Caco-2 (cell line): ENCODE measurements around the gene ANTXRL. TPM values are rescaled to one million over a fixed set of nuclear protein-coding genes. Genes with fewer than 3 reads are reported as not detected.

Experiments
- BruUV-seq: library from RNA; stranded (reverse); fragments of 400-500 nt; replicated peaks from 2 replicates; lab custom pipeline; 2021; lab: Mats Ljungman, UMichigan
- CTCF ChIA-PET: fragments of 300-600 bp; sonication (Branson Sonifier 250); formaldehyde crosslinking; loops from one replicate; lab custom pipeline; 2022; ENCODE audit warnings: antibody characterized with exemption; lab: Charles Lee
- POLR2A ChIA-PET: fragments of 300-600 bp; sonication (Branson Sonifier 250); formaldehyde crosslinking; loops from one replicate; lab custom pipeline; 2022; ENCODE audit warnings: antibody characterized with exemption; lab: Charles Lee
- DNase-seq, 2 experiments: peaks; one replicate each; pipeline versions ENCODE4 v3.0.0 to v3.0.0-alpha.2; 2020 to 2022
- H3K27me3 ChIP-seq: replicated peaks from 2 replicates; pipeline ENCODE4 v1.6.0; 2011; ENCODE audit warnings: low read length; ENCODE audit not compliant: control insufficient read depth, insufficient read depth
- H3K36me3 ChIP-seq: 2 replicates; pipeline ENCODE4 v1.5.1; 2011; ENCODE audit warnings: low read length; ENCODE audit not compliant: control insufficient read depth, insufficient read depth
- H3K4me1 ChIP-seq: fragments of 250-450 bp; sonication (Bioruptor Pico); 2 replicates; pipeline ENCODE4 v1.5.1; 2020; ENCODE audit warnings: mild to moderate bottlenecking
- H3K4me3 ChIP-seq: 2 replicates; pipeline ENCODE4 v1.5.1; 2011; ENCODE audit warnings: low read depth, mild to moderate bottlenecking, control low read depth, low read length
- H3K9me3 ChIP-seq: fragments of 250-450 bp; sonication (Bioruptor Pico); 2 replicates; pipeline ENCODE4 v1.5.1; 2020; ENCODE audit warnings: mild to moderate bottlenecking, moderate library complexity
- H3K27ac Mint-ChIP-seq: one replicate; pipeline ENCODE4 v1.8.0; 2022; ENCODE audit warnings: mixed read lengths; ENCODE audit not compliant: unreplicated experiment
- H3K27me3 Mint-ChIP-seq: one replicate; pipeline ENCODE4 v1.8.0; 2022; ENCODE audit warnings: mixed read lengths; ENCODE audit not compliant: insufficient read depth, unreplicated experiment
- H3K36me3 Mint-ChIP-seq: one replicate; pipeline ENCODE4 v1.8.0; 2022; ENCODE audit warnings: mild to moderate bottlenecking, mixed read lengths; ENCODE audit not compliant: insufficient read depth, unreplicated experiment
- H3K4me1 Mint-ChIP-seq: one replicate; pipeline ENCODE4 v1.8.0; 2022; ENCODE audit warnings: low read depth, mixed read lengths; ENCODE audit not compliant: unreplicated experiment
- H3K4me3 Mint-ChIP-seq: one replicate; pipeline ENCODE4 v1.8.0; 2022; ENCODE audit warnings: mild to moderate bottlenecking, moderate library complexity, mixed read lengths; ENCODE audit not compliant: unreplicated experiment
- H3K9me3 Mint-ChIP-seq: one replicate; pipeline ENCODE4 v1.8.0; 2022; ENCODE audit warnings: mixed read lengths; ENCODE audit not compliant: unreplicated experiment
- intact Hi-C: fragments of 100-400 bp; cut with micrococcal nuclease; formaldehyde crosslinking; loops from one replicate; pipeline ENCODE4 v1.10.0; 2022; ENCODE audit not compliant: unreplicated experiment
- total RNA-seq: library from RNA; stranded (reverse); gene quantifications from 2 replicates; pipeline ENCODE4 v1.2.3, GENCODE V29; 2022
- TF ChIP-seq, protein P1 (sequence below), 2 experiments: fragments of 200-600 bp in 1 of 2; IDR thresholded peaks; 1 replicate in 1 of 2; 2 replicates in 1 of 2; pipeline versions ENCODE4 v1.5.1 to v1.8.0; 2011 to 2022; ENCODE audit warnings: antibody characterized with exemption in 1 of 2, control low read depth in 1 of 2, inconsistent platforms in 1 of 2, low read depth in 1 of 2, low read length in 1 of 2, mild to moderate bottlenecking in 1 of 2, moderate library complexity in 1 of 2; ENCODE audit not compliant: insufficient read depth in 1 of 2, severe bottlenecking in 1 of 2, unreplicated experiment in 1 of 2

Gene ANTXRL
- total RNA-seq, 1 experiment from 2014 or later, result not detected

DNA sequence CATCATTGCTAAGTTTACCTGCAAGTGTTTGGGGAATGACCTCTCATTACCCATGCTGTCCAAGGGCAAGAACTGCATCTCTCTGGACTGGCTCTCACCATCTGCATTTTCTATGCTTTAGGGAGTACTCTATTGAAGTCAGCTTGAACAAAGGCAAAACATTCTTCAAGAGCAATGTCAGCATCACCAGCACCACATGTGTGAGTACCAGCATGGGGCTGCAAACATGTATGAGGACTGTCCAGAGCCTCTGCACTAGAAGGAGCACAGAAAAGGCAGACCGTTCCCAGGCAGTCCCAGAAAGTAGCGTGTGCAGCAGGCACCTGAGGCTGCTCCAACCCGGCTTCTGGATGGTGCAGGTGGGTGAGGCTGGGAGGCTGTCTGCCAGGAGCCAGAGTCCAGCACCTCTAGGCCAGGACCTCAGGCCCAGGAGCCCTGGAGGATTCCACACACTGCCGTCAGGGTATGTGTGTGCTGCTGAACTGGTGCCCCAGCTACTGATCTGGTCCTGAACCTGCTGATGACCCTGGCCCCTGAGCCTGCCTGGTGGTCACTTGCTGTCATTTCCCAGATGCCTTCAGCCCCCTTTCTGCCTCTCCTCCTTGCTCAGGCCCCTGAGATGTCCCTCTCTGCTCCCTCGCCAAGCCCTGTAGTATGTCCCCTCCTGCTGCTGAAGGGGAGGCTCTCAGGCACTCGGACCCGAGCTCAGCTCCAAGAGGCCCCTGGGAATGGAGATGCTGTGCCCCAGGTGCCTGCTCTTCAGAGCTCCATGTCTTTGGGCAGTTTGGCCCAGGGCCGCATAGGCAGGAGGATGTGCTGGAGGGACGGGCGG, 20.7 kb downstream of the ANTXRL start:
- no peaks in the 10 kb centered on the region for H3K4me1 ChIP-seq
- no peaks in the 10 kb centered on the region for H3K27me3 ChIP-seq
- no peak for DNase-seq
- Mint-ChIP-seq H3K27ac (no peak overlapping the region), H3K9me3 (no peaks in the 10 kb centered on the region), H3K4me3 (no peak overlapping the region), H3K36me3 (no peaks in the 10 kb centered on the region), H3K4me1 (no peaks in the 10 kb centered on the region), H3K27me3 (no peaks in the 10 kb centered on the region)
- TF ChIP-seq, protein P1, sequence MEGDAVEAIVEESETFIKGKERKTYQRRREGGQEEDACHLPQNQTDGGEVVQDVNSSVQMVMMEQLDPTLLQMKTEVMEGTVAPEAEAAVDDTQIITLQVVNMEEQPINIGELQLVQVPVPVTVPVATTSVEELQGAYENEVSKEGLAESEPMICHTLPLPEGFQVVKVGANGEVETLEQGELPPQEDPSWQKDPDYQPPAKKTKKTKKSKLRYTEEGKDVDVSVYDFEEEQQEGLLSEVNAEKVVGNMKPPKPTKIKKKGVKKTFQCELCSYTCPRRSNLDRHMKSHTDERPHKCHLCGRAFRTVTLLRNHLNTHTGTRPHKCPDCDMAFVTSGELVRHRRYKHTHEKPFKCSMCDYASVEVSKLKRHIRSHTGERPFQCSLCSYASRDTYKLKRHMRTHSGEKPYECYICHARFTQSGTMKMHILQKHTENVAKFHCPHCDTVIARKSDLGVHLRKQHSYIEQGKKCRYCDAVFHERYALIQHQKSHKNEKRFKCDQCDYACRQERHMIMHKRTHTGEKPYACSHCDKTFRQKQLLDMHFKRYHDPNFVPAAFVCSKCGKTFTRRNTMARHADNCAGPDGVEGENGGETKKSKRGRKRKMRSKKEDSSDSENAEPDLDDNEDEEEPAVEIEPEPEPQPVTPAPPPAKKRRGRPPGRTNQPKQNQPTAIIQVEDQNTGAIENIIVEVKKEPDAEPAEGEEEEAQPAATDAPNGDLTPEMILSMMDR (IDR thresholded peaks at IDR 0.05; ENCODE audit: insufficient read depth in 1 of 2, low read depth in 1 of 2, low read length in 1 of 2, severe bottlenecking in 1 of 2, unreplicated experiment in 1 of 2), result no peak
- ChIA-PET CTCF (no interaction called here), POLR2A (no interaction called here)
- H3K4me3 ChIP-seq, result no peak overlapping the region
- BruUV-seq, result no TSS peak
- no peaks in the 10 kb centered on the region for H3K9me3 ChIP-seq
- intact Hi-C loops, result no loop called here
- H3K36me3 ChIP-seq, result no peaks in the 10 kb centered on the region

DNA sequence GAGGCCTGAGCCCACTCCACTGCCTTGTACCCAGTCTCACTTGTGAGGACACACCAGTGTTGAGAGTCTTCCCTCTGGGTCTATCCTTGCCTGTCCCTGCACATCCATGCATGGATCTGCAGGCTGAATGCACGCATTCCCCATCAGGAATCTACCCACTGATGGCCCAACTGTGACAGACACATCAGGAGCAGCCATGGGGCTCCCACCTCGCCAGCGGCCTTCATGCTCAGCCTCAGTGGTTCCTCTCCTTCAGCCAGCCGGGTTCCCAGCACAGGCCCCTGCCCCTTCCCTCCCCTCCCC, 21.3 kb downstream of the ANTXRL start:
- POLR2A ChIA-PET, result no interaction called here
- Histone ChIP-seq H3K4me1 (no peaks in the 10 kb centered on the region), H3K27me3 (no peaks in the 10 kb centered on the region), H3K9me3 (no peaks in the 10 kb centered on the region), H3K4me3 (no peak overlapping the region), H3K36me3 (no peaks in the 10 kb centered on the region)
- no peak overlapping the region for H3K4me3 Mint-ChIP-seq
- H3K4me1 Mint-ChIP-seq, result no peaks in the 10 kb centered on the region
- BruUV-seq, result no TSS peak
- H3K36me3 Mint-ChIP-seq, result no peaks in the 10 kb centered on the region
- DNase-seq, result no peak
- no peak overlapping the region for H3K27ac Mint-ChIP-seq
- no peaks in the 10 kb centered on the region for H3K9me3 Mint-ChIP-seq
- H3K27me3 Mint-ChIP-seq, result no peaks in the 10 kb centered on the region
- intact Hi-C loops, result no loop called here
- TF ChIP-seq, protein P1 (IDR thresholded peaks at IDR 0.05; ENCODE audit: insufficient read depth in 1 of 2, low read depth in 1 of 2, low read length in 1 of 2, severe bottlenecking in 1 of 2, unreplicated experiment in 1 of 2), result no peak
- CTCF ChIA-PET, result no interaction called here

DNA sequence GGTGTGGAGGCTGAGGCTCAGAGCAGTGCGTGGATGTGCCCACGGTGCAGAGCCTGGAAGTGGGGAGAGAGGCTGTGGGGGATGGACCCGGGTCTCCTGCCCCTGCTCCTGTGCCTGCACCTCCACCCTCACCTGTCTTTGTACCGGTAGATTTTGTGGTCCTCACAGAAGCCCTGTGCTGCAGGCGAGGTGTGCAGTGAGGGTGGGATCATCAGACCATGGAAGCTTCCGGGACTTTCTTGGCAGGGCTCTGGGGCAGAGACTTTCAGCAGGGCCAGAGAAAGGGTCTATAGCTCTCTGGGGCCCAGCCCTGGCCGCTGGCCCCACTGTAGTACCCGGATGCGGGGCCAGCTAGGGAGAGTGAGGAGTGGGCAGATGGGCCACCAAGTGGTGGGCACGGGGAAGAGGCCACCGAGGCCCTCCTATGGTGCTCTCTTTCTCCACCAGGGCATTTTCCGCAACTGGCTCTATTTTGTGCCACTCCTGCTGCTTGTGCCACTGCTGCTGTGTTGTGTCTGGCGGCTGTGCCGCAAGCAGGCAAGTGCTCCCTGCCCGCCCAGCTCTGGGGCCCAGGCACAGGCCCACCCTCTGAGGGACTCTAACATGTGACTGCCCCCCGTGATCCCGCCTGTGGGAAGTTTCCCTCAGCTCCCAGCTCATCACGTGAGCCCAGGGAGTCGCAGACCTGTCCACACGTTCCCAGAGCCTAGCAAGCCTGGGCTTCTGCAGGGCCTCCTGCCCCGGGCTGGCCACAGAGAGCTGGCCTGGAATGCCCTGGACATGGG, 22.1 kb downstream of the ANTXRL start:
- BruUV-seq, result no TSS peak
- H3K4me1 ChIP-seq, result no peaks in the 10 kb centered on the region
- no peaks in the 10 kb centered on the region for H3K36me3 Mint-ChIP-seq

More for the DNA sequence above, 22.1 kb downstream of the ANTXRL start:
- DNase-seq, result no peak
- Mint-ChIP-seq H3K4me3 (no peak overlapping the region), H3K4me1 (no peaks in the 10 kb centered on the region), H3K9me3 (no peaks in the 10 kb centered on the region), H3K27ac (no peak overlapping the region), H3K27me3 (no peaks in the 10 kb centered on the region)
- H3K4me3 ChIP-seq, result no peak overlapping the region
- CTCF ChIA-PET, result interaction anchor here (0.7 kb wide), 1 partner anchor 57 kb away, joined by 3 read pairs; no protein-coding TSS in a partner anchor
- POLR2A ChIA-PET, result no interaction called here
- intact Hi-C loops, result no loop called here
- TF ChIP-seq, protein P1 (IDR thresholded peaks at IDR 0.05; ENCODE audit: insufficient read depth in 1 of 2, low read depth in 1 of 2, low read length in 1 of 2, severe bottlenecking in 1 of 2, unreplicated experiment in 1 of 2), result no peak
- no peaks in the 10 kb centered on the region for H3K27me3 ChIP-seq
- no peaks in the 10 kb centered on the region for H3K36me3 ChIP-seq
- H3K9me3 ChIP-seq, result no peaks in the 10 kb centered on the region
